Spinal cord (tissue), 10 donors: ENCODE results near the gene UQCC2. TPM values are rescaled to one million over a fixed set of nuclear protein-coding genes. Genes with fewer than 3 reads are reported as not detected.

Source experiments
- DNase-seq, 6 donors: peaks; one replicate each; pipeline versions ENCODE4 v3.0.0 to v3.0.0-alpha.2; 2013 to 2015; ENCODE audit warnings: low spot score in 6 of 6, low read depth in 4 of 6
- H3K27ac ChIP-seq: one replicate; pipeline ENCODE4 v1.5.1; 2013; ENCODE audit warnings: low read depth, low read length, control low read depth
- H3K27me3 ChIP-seq: one replicate; pipeline ENCODE4 v1.6.1; 2013; ENCODE audit warnings: low read length; ENCODE audit not compliant: control insufficient read depth, insufficient read depth
- H3K36me3 ChIP-seq: one replicate; pipeline ENCODE4 v1.6.1; 2013; ENCODE audit warnings: low read length; ENCODE audit not compliant: control insufficient read depth, insufficient read depth
- H3K4me1 ChIP-seq: one replicate; pipeline ENCODE4 v1.6.1; 2013; ENCODE audit warnings: low read length; ENCODE audit not compliant: control insufficient read depth, insufficient read depth
- H3K4me3 ChIP-seq: one replicate; pipeline ENCODE4 v1.5.1; 2013; ENCODE audit warnings: low read depth, low read length, control low read depth
- H3K9me3 ChIP-seq: one replicate; pipeline ENCODE4 v1.6.1; 2013; ENCODE audit warnings: low read length; ENCODE audit not compliant: control insufficient read depth, insufficient read depth
- WGBS: methylation state at CpG from one replicate; pipeline ENCODE4 v1.1.5; 2013; ENCODE audit warnings: missing lambda C conversion rate; ENCODE audit not compliant: insufficient coverage; 5-methylcytosine and 5-hydroxymethylcytosine counted together
- polyA plus RNA-seq, 2 donors: library from polyadenylated mRNA; unstranded; fragments of 120-200 nt; gene quantifications; one replicate each; pipeline ENCODE4 v1.2.1, GENCODE V29; 2013; ENCODE audit not compliant: insufficient read length in 2 of 2
- total RNA-seq, 2 donors: library from RNA; depleted of rRNA in 1 of 2; stranded (reverse); fragments of 120-200 nt in 1 of 2; fragments of >200 nt in 1 of 2; gene quantifications; one replicate each; pipeline versions ENCODE4 v1.2.3 to v1.2.4, GENCODE V29; 2013 to 2014
- donor health status: healthy.

UQCC2 gene
- total and polyA plus RNA-seq, 4 donors, result 28.5 to 110 (median 96.4) TPM

- 31% methylated on average over 12 of the region's 13 CpGs for WGBS
- peak in 1 of 6 donors; percentile 67 for DNase-seq
- H3K27ac ChIP-seq, result no peak overlapping the region
- peaks cover 39% of the 10 kb centered on the region for H3K4me1 ChIP-seq
- no peaks in the 10 kb centered on the region for H3K36me3 ChIP-seq
- no peaks in the 10 kb centered on the region for H3K27me3 ChIP-seq
- no peaks in the 10 kb centered on the region for H3K9me3 ChIP-seq
- no peak overlapping the region for H3K4me3 ChIP-seq
These were observed 33.5 kb upstream of the UQCC2 start for GRCh38 chr6:33744895-33745546.

DNA sequence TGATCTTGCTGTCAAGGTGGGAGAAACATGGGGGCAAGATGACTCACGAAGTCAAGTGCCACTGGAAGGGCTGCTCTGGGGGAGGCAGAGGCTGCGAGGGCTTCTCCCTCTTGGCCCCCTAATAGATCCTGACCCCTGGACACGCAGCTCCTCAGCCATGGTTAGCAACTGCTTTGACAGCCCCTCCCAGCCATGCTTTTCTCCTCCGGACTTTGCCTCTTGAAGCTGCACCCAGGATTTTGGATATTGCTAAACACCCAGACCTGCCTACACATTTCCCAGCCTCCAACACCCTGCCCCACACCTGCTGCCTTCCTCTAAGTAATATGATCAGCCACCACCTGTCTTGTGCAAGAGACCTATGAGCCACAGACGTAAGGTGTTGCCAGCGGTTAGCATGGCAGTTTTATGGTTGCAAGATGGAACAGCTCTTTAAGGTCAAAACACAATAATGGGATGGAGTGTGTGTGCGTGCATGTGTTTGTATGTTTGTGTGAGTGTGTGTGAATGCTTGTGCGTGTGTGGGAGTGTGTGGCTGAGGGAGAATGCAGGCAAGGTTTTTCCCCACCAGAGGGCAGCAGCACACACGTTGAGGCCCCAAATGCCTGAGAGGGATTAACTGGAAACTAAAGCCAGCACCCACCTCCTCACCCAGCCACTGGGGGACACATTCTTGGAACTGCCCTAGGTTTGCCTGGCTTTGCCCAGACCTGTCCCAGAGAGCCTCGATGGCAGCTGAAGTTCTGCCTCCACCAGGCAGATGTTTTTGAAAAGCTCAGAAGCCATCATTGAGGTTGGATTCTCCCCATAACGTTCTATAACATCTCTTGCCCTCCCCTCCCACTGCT lies 32.7 kb upstream of the UQCC2 start:
- WGBS, result 26% methylated on average over 9 of the region's 11 CpGs
- DNase-seq, result peak; percentile 59 to 94 (median 68)
- Histone ChIP-seq H3K4me1 (peaks cover 46% of the 10 kb centered on the region), H3K36me3 (no peaks in the 10 kb centered on the region), H3K9me3 (no peaks in the 10 kb centered on the region), H3K27me3 (no peaks in the 10 kb centered on the region), H3K27ac (no peak overlapping the region), H3K4me3 (no peak overlapping the region)

DNA sequence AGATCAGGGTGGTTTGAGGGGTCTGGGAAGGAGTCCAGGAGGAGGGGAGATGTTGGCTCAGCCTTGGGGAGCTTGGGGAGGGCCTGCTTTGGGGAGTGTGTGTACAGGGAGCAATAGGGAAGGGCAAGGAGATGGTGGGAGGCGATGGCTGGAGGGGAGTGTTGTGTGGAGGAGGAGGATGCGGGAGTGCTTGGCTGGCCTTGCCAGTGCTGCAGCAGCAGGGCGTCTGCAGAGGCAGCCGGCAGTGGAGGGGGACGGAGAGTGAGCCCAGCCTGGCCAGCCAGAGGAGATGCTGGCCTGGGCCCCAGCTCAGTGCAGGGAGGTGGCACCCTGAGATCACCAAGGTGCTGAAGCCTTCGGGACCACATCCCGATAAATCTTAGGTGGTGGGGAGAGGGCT lies 31.3 kb upstream of the UQCC2 start:
- WGBS, result 32% methylated on average over 7 of the region's 7 CpGs
- no peak overlapping the region for H3K27ac ChIP-seq
- DNase-seq, result peak in 2 of 6 donors; percentile 41 to 52

DNA sequence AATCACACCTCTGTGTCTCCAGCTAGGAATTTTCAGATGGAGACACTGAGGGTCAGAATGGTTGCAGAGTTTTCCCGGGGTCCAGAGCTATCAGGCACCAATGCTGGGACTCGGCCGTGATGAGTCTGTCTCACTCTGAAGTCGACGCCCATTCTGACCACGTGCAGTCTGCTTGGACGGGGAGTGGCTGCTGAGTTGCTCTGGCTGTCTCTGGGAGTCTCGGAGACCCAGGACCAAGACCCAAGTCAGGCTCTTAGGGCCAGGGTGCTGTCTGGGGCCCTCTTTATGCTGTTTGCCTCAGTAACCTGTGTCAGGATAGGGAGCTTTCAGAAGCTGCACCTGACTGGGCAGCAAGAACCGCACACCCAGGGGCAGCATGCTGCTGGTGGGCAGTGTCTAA lies 30.6 kb upstream of the UQCC2 start:
- 62% methylated on average over 9 of the region's 9 CpGs for WGBS
- Histone ChIP-seq H3K27me3 (no peaks in the 10 kb centered on the region), H3K4me1 (peaks cover 51% of the 10 kb centered on the region), H3K9me3 (no peaks in the 10 kb centered on the region), H3K4me3 (no peak overlapping the region), H3K27ac (no peak overlapping the region), H3K36me3 (no peaks in the 10 kb centered on the region)
- DNase-seq, result no peak

More for the DNA sequence above, 31.3 kb upstream of the UQCC2 start:
- H3K27me3 ChIP-seq, result no peaks in the 10 kb centered on the region
- H3K36me3 ChIP-seq, result no peaks in the 10 kb centered on the region
- H3K4me3 ChIP-seq, result no peak overlapping the region
- H3K4me1 ChIP-seq, result peaks cover 49% of the 10 kb centered on the region
- no peaks in the 10 kb centered on the region for H3K9me3 ChIP-seq

DNA sequence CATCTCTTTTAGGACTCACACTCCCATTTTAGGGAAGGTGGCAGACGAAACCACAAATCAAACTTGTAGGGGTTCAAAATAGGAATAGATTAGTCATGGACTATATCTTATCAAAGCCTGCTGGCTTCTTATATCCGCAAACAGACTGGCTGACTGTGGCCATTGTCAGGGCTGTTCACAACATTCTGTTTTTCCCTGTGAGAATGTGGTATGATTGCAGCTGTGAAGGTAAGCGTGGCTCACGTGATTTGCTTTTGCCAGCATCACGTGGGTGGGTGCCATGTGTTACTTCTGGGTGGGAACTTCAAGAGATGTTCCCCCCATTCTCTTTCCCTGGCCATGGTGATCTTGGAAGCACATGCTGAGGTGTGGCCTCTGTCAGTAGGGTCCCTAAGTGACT lies 29.3 kb upstream of the UQCC2 start:
- no peaks in the 10 kb centered on the region for H3K36me3 ChIP-seq
- H3K4me3 ChIP-seq, result no peak overlapping the region
- no peaks in the 10 kb centered on the region for H3K9me3 ChIP-seq
- H3K4me1 ChIP-seq, result peaks cover 43% of the 10 kb centered on the region
- 100% methylated on average over 1 of the region's 5 CpGs for WGBS
- no peak overlapping the region for H3K27ac ChIP-seq
- H3K27me3 ChIP-seq, result no peaks in the 10 kb centered on the region
- DNase-seq, result no peak

DNA sequence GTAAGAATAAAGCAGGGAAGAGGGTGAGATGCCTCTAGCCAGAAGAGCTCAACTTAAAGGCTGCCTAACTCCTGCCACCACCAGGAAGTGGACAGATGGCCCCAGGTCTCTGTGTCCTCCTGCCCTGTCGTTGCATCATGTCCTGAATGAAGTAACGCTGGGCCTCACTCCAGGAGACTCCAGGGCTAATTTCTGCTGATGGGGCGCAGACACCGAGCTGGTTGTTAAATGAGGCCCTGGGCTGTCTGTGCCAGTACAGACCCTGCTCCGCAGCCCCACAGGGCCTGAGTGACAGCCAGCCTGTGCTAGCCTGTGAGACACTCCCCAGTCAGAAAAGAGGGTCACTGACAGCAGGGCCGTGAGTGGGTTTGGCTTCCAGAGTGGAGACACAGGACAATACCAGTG lies 28.7 kb upstream of the UQCC2 start:
- Histone ChIP-seq H3K4me1 (peaks cover 37% of the 10 kb centered on the region), H3K4me3 (no peak overlapping the region), H3K27me3 (no peaks in the 10 kb centered on the region), H3K27ac (no peak overlapping the region), H3K36me3 (no peaks in the 10 kb centered on the region), H3K9me3 (no peaks in the 10 kb centered on the region)
- DNase-seq, result no peak
- WGBS, result 68% methylated on average over 6 of the region's 6 CpGs

DNA sequence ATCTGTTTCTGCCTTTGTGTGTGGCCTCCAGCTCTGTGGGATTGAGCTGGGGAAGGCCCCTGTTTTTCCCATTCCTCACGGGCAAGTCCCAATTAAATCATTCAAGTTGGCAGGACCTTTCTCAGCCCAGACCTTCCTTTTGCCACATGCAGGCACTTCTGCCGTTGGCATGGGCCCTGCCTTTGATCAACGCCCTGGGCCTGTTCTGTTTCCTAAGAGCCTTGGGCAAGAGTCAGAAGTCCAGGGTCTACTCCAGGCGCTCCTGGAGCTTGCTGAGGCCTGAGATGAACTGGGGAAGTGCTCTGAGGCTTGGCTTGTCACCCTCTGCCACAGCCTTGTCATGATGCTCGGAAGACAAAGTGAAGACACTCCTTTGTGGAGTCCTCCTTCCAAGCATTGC lies 28.1 kb upstream of the UQCC2 start:
- DNase-seq, result no peak
- Histone ChIP-seq H3K27ac (no peak overlapping the region), H3K36me3 (no peaks in the 10 kb centered on the region), H3K9me3 (no peaks in the 10 kb centered on the region), H3K27me3 (no peaks in the 10 kb centered on the region), H3K4me1 (peaks cover 32% of the 10 kb centered on the region), H3K4me3 (no peak overlapping the region)
- 77% methylated on average over 5 of the region's 5 CpGs for whole genome bisulfite sequencing

- Histone ChIP-seq H3K4me1 (peaks cover 30% of the 10 kb centered on the region), H3K27me3 (no peaks in the 10 kb centered on the region), H3K9me3 (no peaks in the 10 kb centered on the region), H3K36me3 (no peaks in the 10 kb centered on the region), H3K27ac (no peak overlapping the region), H3K4me3 (no peak overlapping the region)
- WGBS, result 93% methylated on average over 5 of the region's 5 CpGs
- no peak for DNase-seq
These were observed 27.4 kb upstream of the UQCC2 start for GRCh38 chr6:33738879-33739278.

DNA sequence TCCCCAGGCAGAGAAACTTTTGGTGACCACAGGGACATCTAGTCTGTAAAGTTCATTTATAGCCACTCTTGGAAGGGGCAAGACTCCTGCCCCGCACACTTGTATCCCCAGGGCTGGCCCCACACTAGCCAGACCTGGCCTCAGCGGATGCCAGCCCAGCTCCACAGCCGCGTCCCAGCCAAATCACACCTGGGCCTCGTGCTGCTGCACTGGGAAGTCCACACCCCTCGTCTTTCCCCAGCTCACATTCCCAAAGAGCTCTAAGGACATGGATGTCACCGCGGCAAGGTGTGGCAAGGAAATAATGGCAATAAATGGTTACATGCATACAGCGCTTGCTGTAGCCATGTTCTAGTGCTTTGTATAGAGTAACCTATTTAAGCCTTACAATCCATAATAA lies 26.7 kb upstream of the UQCC2 start:
- no peaks in the 10 kb centered on the region for H3K9me3 ChIP-seq
- WGBS, result 92% methylated on average over 4 of the region's 9 CpGs
- H3K27me3 ChIP-seq, result no peaks in the 10 kb centered on the region
- DNase-seq, result no peak
- no peak overlapping the region for H3K4me3 ChIP-seq
- no peak overlapping the region for H3K27ac ChIP-seq
- peaks cover 31% of the 10 kb centered on the region for H3K4me1 ChIP-seq
- H3K36me3 ChIP-seq, result no peaks in the 10 kb centered on the region
